IMR-90 (cell line): ENCODE data around the gene MEPE.

Experiments used
- BHLHE40 ChIP-seq: fragments of 150-350 bp; IDR thresholded peaks from 2 replicates; pipeline ENCODE4 v1.6.1; 2016; ENCODE audit warnings: mild to moderate bottlenecking, low read depth, low read length
- MAZ ChIP-seq: IDR thresholded peaks from 2 replicates; pipeline ENCODE4 v1.6.1; 2012; ENCODE audit warnings: low read depth, mild to moderate bottlenecking, low read length, improper control_type of control experiment, moderate library complexity, borderline replicate concordance
- POLR2A ChIP-seq: IDR thresholded peaks from 2 replicates; pipeline ENCODE4 v1.6.1; 2012; ENCODE audit warnings: mild to moderate bottlenecking, low read depth, low read length
- RFX5 ChIP-seq: IDR thresholded peaks from 2 replicates; pipeline ENCODE4 v1.8.0; 2012; ENCODE audit warnings: low read depth, mild to moderate bottlenecking, low read length, moderate library complexity
- TF ChIP-seq, protein P1 (sequence below): conservative IDR thresholded peaks from 2 replicates; pipeline ENCODE4 v1.5.1; 2012; ENCODE audit warnings: mild to moderate bottlenecking, low read depth, low read length, improper control_type of control experiment
- TF ChIP-seq, protein P2 (sequence below): fragments of 150-350 bp; IDR thresholded peaks from 2 replicates; pipeline ENCODE4 v1.6.1; 2016; ENCODE audit warnings: low read depth, mild to moderate bottlenecking, low read length, moderate library complexity, borderline replicate concordance

DNA sequence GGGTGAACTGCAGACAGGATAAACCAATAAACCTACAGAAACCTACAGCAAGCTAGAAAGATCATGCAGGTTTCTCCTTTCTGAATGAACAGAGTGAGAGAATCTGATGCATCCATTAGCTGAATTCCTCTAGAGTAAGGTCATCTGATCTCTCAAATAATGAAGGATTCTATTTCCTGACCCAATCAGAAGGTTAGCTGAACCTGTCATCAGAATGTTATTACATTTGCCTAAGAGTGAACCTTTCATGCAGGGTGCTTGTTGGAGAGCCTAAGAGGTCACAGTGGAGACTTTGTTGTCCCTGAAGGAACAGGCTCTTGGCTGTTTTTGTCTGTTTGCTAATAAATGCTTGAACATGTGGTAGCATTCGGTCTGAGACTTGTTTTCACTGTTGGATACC is 24.0 kb downstream of the MEPE start:
- TF ChIP-seq, protein P1, sequence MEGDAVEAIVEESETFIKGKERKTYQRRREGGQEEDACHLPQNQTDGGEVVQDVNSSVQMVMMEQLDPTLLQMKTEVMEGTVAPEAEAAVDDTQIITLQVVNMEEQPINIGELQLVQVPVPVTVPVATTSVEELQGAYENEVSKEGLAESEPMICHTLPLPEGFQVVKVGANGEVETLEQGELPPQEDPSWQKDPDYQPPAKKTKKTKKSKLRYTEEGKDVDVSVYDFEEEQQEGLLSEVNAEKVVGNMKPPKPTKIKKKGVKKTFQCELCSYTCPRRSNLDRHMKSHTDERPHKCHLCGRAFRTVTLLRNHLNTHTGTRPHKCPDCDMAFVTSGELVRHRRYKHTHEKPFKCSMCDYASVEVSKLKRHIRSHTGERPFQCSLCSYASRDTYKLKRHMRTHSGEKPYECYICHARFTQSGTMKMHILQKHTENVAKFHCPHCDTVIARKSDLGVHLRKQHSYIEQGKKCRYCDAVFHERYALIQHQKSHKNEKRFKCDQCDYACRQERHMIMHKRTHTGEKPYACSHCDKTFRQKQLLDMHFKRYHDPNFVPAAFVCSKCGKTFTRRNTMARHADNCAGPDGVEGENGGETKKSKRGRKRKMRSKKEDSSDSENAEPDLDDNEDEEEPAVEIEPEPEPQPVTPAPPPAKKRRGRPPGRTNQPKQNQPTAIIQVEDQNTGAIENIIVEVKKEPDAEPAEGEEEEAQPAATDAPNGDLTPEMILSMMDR = no peak
- no peak for TF ChIP-seq POLR2A
- no peak for TF ChIP-seq RFX5
- TF ChIP-seq, protein P2, sequence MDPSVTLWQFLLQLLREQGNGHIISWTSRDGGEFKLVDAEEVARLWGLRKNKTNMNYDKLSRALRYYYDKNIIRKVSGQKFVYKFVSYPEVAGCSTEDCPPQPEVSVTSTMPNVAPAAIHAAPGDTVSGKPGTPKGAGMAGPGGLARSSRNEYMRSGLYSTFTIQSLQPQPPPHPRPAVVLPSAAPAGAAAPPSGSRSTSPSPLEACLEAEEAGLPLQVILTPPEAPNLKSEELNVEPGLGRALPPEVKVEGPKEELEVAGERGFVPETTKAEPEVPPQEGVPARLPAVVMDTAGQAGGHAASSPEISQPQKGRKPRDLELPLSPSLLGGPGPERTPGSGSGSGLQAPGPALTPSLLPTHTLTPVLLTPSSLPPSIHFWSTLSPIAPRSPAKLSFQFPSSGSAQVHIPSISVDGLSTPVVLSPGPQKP = no peak
- TF ChIP-seq BHLHE40 = no peak
- TF ChIP-seq MAZ = no peak
